Ovary (tissue), 3 donors: Measurements from ENCODE around the gene TUBB3.

ENCODE experiments used
- CTCF ChIP-seq, 3 donors: fragments of 450-650 bp in 2 of 3; fragments of 200-600 bp in 1 of 3; IDR thresholded peaks; one replicate each; pipeline versions ENCODE4 v1.5.1 to v1.8.0; 2016 to 2022; ENCODE audit warnings: antibody characterized with exemption in 3 of 3, mild to moderate bottlenecking in 1 of 3
- POLR2A ChIP-seq: fragments of 450-650 bp; IDR thresholded peaks from one replicate; pipeline ENCODE4 v1.6.1; 2017; ENCODE audit warnings: antibody characterized with exemption, mild to moderate bottlenecking, moderate library complexity
- donor health status: DM: no; HTN: no; CAD: no.

GRCh38 chr16:89892055-89892630 lies 31.0 kb upstream of the TUBB3 start:
- TF ChIP-seq CTCF (IDR thresholded peaks at IDR 0.05): no peak
- no peak for TF ChIP-seq POLR2A
